ENCODE results near the gene CFAP53. TPM values are rescaled to one million over a fixed set of nuclear protein-coding genes. Genes with fewer than 3 reads are reported as not detected.

CFAP53 gene
- total and polyA plus RNA-seq, 2 donors from 2014 or later = 1.3 to 3.9 TPM

- H3K4me1 ChIP-seq (ENCODE audit: control insufficient read depth in 2 of 3, insufficient read depth in 2 of 3, low read depth in 1 of 3, low read length in 3 of 3) = peaks cover 0 to 2% (median 2%) of the 10 kb centered on the region in 3 donors
- no peaks in the 10 kb centered on the region for H3K9me3 ChIP-seq (ENCODE audit: control insufficient read depth in 2 of 3, insufficient read depth in 1 of 3, low read length in 3 of 3)
- H3K27ac ChIP-seq (ENCODE audit: low read depth in 2 of 2, low read length in 2 of 2) = no peak overlapping the region
- DNase-seq (no peak), FAIRE-seq (no peak)
- no peak for TF ChIP-seq CTCF (IDR thresholded peaks at IDR 0.05; ENCODE audit: borderline replicate concordance, extremely low read depth, insufficient read depth)
- no peak overlapping the region for H3K4me3 ChIP-seq (ENCODE audit: low read length in 3 of 3)
- peaks cover 7% of the 10 kb centered on the region for H3K27me3 ChIP-seq (ENCODE audit: control insufficient read depth, insufficient read depth, low read length)
- H3K9ac ChIP-seq (ENCODE audit: low read length in 3 of 3) = no peak overlapping the region
- intact Hi-C loops (cut with DNase I) = no loop called here
- no peaks in the 10 kb centered on the region for H3K36me3 ChIP-seq (ENCODE audit: control insufficient read depth in 2 of 3, insufficient read depth in 3 of 3, low read length in 3 of 3)
Observed at GRCh38 chr18:50190926-50191325, 75.4 kb downstream of the CFAP53 start.

- Histone ChIP-seq H3K4me3 (ENCODE audit: low read length in 3 of 3) (no peak overlapping the region), H3K9ac (ENCODE audit: low read length in 3 of 3) (no peak overlapping the region), H3K27ac (ENCODE audit: low read depth in 2 of 2, low read length in 2 of 2) (no peak overlapping the region), H3K27me3 (ENCODE audit: control insufficient read depth, insufficient read depth, low read length) (peaks cover 4% of the 10 kb centered on the region), H3K36me3 (ENCODE audit: control insufficient read depth in 2 of 3, insufficient read depth in 3 of 3, low read length in 3 of 3) (no peaks in the 10 kb centered on the region), H3K4me1 (ENCODE audit: control insufficient read depth in 2 of 3, insufficient read depth in 2 of 3, low read depth in 1 of 3, low read length in 3 of 3) (peaks cover 0 to 2% (median 2%) of the 10 kb centered on the region in 3 donors), H3K9me3 (ENCODE audit: control insufficient read depth in 2 of 3, insufficient read depth in 1 of 3, low read length in 3 of 3) (no peaks in the 10 kb centered on the region)
- intact Hi-C loops (cut with DNase I) = no loop called here
- no peak for FAIRE-seq
- TF ChIP-seq CTCF (IDR thresholded peaks at IDR 0.05; ENCODE audit: borderline replicate concordance, extremely low read depth, insufficient read depth) = no peak
- no peak for DNase-seq
Observed at GRCh38 chr18:50190236-50190635, 76.1 kb downstream of the CFAP53 start.

- Histone ChIP-seq H3K9ac (ENCODE audit: low read length in 3 of 3) (no peak overlapping the region), H3K27me3 (ENCODE audit: control insufficient read depth, insufficient read depth, low read length) (peaks cover 4% of the 10 kb centered on the region), H3K36me3 (ENCODE audit: control insufficient read depth in 2 of 3, insufficient read depth in 3 of 3, low read length in 3 of 3) (no peaks in the 10 kb centered on the region), H3K27ac (ENCODE audit: low read depth in 2 of 2, low read length in 2 of 2) (no peak overlapping the region), H3K9me3 (ENCODE audit: control insufficient read depth in 2 of 3, insufficient read depth in 1 of 3, low read length in 3 of 3) (no peaks in the 10 kb centered on the region), H3K4me3 (ENCODE audit: low read length in 3 of 3) (no peak overlapping the region), H3K4me1 (ENCODE audit: control insufficient read depth in 2 of 3, insufficient read depth in 2 of 3, low read depth in 1 of 3, low read length in 3 of 3) (peaks cover 0 to 2% (median 2%) of the 10 kb centered on the region in 3 donors)
- intact Hi-C loops (cut with DNase I) = no loop called here
- no peak for TF ChIP-seq CTCF (IDR thresholded peaks at IDR 0.05; ENCODE audit: borderline replicate concordance, extremely low read depth, insufficient read depth)
- no peak for DNase-seq
- no peak for FAIRE-seq
Observed at GRCh38 chr18:50189160-50189559, 77.1 kb downstream of the CFAP53 start.

- intact Hi-C loops (cut with DNase I) = no loop called here
- no peak for TF ChIP-seq CTCF (IDR thresholded peaks at IDR 0.05; ENCODE audit: borderline replicate concordance, extremely low read depth, insufficient read depth)
- FAIRE-seq = no peak
Observed at GRCh38 chr18:50188652-50189051, 77.6 kb downstream of the CFAP53 start.

More at GRCh38 chr18:50188652-50189051, 77.6 kb downstream of the CFAP53 start:
- Histone ChIP-seq H3K27me3 (ENCODE audit: control insufficient read depth, insufficient read depth, low read length) (peaks cover 4% of the 10 kb centered on the region), H3K4me3 (ENCODE audit: low read length in 3 of 3) (no peak overlapping the region), H3K4me1 (ENCODE audit: control insufficient read depth in 2 of 3, insufficient read depth in 2 of 3, low read depth in 1 of 3, low read length in 3 of 3) (peaks cover 0 to 2% (median 0%) of the 10 kb centered on the region in 3 donors), H3K36me3 (ENCODE audit: control insufficient read depth in 2 of 3, insufficient read depth in 3 of 3, low read length in 3 of 3) (no peaks in the 10 kb centered on the region), H3K9me3 (ENCODE audit: control insufficient read depth in 2 of 3, insufficient read depth in 1 of 3, low read length in 3 of 3) (no peaks in the 10 kb centered on the region), H3K9ac (ENCODE audit: low read length in 3 of 3) (no peak overlapping the region), H3K27ac (ENCODE audit: low read depth in 2 of 2, low read length in 2 of 2) (no peak overlapping the region)
- no peak for DNase-seq

Measured in kidney (tissue), 14 donors.